Activated CD8-positive, alpha-beta memory T cell treated with anti-CD3 and anti-CD28 coated beads, Interleukin-2, amount 10 ng/mL, durations not matched to agents 7 days and 5 days (primary cell): ENCODE measurements around the gene CCND3. TPM values are rescaled to one million over a fixed set of nuclear protein-coding genes. Genes with fewer than 3 reads are reported as not detected.

Experiments used
- ATAC-seq: fragments of 150-1000 bp; cut with Tn5 transposase; one replicate; pipeline ENCODE4 v1.10.0; 2021; ENCODE audit warnings: moderate library complexity
- CTCF ChIA-PET: fragments of 350-600 bp; sonication (Branson Sonifier 250); formaldehyde crosslinking; loops from one replicate; lab custom pipeline; 2021; ENCODE audit warnings: antibody characterized with exemption; lab: Charles Lee
- DNase-seq: peaks from one replicate; pipeline ENCODE4 v3.0.0-alpha.2; 2020
- H3K27ac Mint-ChIP-seq: one replicate; pipeline ENCODE4 v1.8.0; 2021; ENCODE audit warnings: mild to moderate bottlenecking, mixed read lengths
- H3K27me3 Mint-ChIP-seq: one replicate; pipeline ENCODE4 v1.8.0; 2021; ENCODE audit warnings: mixed read lengths
- H3K36me3 Mint-ChIP-seq: one replicate; pipeline ENCODE4 v1.8.0; 2021; ENCODE audit warnings: mild to moderate bottlenecking, mixed read lengths
- H3K4me1 Mint-ChIP-seq: one replicate; pipeline ENCODE4 v1.8.0; 2021; ENCODE audit warnings: mixed read lengths
- H3K4me3 Mint-ChIP-seq: one replicate; pipeline ENCODE4 v1.8.0; 2021; ENCODE audit warnings: mild to moderate bottlenecking, moderate library complexity, mixed read lengths
- H3K9me3 Mint-ChIP-seq: one replicate; pipeline ENCODE4 v1.8.0; 2022; ENCODE audit warnings: low read depth, mixed read lengths
- total RNA-seq, 2 experiments: library from RNA; stranded (reverse); gene quantifications; one replicate each; pipeline ENCODE4 v1.2.3, GENCODE V29; 2021

The CCND3 gene
- total RNA-seq = 100 to 1,000 TPM; 333 to 502 TPM

DNA sequence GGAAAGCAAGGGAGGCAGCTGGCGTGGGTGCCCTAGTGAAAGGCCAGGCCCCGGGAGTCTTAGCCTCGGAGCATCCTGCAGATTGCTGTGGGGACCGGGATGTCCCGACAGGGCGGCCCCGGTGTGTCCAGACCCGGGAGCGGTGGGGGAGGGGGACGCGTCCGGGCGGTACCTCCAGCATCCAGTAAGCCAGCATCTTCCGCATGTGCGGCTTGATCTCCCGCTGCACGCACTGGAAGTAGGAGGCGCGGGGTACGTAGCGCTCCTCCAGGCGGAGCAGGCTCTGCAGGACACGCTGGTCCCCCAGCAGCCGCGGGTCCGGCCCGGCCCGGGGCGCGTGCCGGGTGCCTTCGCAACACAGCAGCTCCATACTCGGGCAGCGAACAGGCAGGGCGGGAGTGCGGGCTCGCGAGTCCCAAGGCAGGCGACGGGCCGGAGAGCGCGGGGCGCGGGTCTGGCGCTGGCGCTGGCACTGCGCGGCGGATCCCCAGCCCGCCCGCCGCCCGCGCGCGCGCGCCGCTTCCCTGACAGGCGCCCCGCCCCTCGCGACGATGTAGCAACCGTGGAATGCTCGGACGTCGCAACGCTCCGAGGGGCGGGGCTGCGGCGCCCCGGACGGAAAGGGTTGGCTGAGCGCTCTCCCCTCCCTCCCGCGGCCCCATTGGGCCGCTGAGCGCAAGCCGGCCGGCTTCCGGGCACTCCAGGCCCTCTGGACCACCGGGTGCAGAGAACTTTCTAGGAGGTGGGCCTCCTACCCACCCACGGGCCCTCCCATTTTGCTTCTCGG, at the start of gene CCND3:
Gene CCND3, minus strand, starts transcription at position 529 of the 787 bp plus-strand sequence. Its CDS starts 159 bp downstream, at position 370.
- ATAC-seq (peak; percentile 84), DNase-seq (peak; percentile 95)
- no peaks in the 10 kb centered on the region for H3K9me3 Mint-ChIP-seq
- peaks cover 55% of the 10 kb centered on the region for H3K4me1 Mint-ChIP-seq
- peaks cover 43% of the 10 kb centered on the region for H3K36me3 Mint-ChIP-seq
- no peaks in the 10 kb centered on the region for H3K27me3 Mint-ChIP-seq
- CTCF ChIA-PET = interaction anchor here (1.0 to 19.6 kb wide), 11 partner anchors 12 to 155 kb away, joined by 3 to 420 read pairs (median 4); partner anchors contain the start of genes BYSL, MED20, TAF8 and TOMM6
- peak within 1 kb of the TSS; percentile 99 for H3K4me3 Mint-ChIP-seq
- peak within 1 kb of the TSS; percentile 89 for H3K27ac Mint-ChIP-seq

DNA sequence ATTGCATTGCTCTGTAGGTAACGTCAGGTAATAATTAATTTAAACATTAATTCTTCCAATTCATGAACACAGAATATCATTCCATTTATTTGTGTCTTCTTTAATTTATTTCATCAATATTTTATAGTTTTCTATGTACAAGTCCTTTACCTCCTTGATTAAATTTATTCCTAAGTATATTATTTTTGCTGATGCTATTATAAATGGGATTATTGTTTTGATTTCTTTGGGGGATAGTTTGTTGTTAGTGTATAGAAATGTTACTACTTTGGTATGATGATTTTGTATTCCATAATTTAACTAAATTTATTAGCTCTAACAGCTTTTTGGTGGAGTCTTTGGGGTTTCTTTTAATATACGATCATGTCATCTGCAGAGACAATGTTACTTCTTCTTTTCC, 44.7 kb upstream of the CCND3 start:
- no peaks in the 10 kb centered on the region for H3K9me3 Mint-ChIP-seq
- peaks cover 5% of the 10 kb centered on the region for H3K36me3 Mint-ChIP-seq
- DNase-seq = no peak
- H3K27me3 Mint-ChIP-seq = no peaks in the 10 kb centered on the region
- H3K4me3 Mint-ChIP-seq = no peak overlapping the region
- CTCF ChIA-PET = no interaction called here
- no peak for ATAC-seq
- H3K27ac Mint-ChIP-seq = no peak overlapping the region
- H3K4me1 Mint-ChIP-seq = peaks cover 7% of the 10 kb centered on the region

DNA sequence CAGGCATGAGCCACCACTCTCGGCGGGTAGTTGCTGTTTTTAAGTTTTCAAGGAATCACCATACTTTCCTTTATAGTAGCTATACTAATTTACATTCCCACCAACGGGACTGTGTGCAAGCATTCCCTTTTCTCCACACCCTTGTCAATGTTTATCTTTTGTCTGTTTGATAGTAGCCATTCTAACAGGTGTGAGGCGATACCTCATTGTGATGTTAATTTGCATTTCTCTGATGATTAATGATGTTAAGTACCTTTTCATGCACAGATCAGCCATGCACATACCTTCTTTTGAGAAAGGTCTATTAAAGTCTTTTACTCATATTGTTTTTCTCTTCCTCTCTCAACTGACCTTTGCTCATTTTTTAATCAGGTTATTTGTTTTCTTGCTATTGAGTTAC, 43.0 kb upstream of the CCND3 start:
- Mint-ChIP-seq H3K36me3 (peaks cover 7% of the 10 kb centered on the region), H3K4me1 (peaks cover 17% of the 10 kb centered on the region), H3K4me3 (no peak overlapping the region), H3K27me3 (no peaks in the 10 kb centered on the region), H3K9me3 (no peaks in the 10 kb centered on the region), H3K27ac (no peak overlapping the region)
- DNase-seq (no peak), ATAC-seq (no peak)
- CTCF ChIA-PET = no interaction called here

DNA sequence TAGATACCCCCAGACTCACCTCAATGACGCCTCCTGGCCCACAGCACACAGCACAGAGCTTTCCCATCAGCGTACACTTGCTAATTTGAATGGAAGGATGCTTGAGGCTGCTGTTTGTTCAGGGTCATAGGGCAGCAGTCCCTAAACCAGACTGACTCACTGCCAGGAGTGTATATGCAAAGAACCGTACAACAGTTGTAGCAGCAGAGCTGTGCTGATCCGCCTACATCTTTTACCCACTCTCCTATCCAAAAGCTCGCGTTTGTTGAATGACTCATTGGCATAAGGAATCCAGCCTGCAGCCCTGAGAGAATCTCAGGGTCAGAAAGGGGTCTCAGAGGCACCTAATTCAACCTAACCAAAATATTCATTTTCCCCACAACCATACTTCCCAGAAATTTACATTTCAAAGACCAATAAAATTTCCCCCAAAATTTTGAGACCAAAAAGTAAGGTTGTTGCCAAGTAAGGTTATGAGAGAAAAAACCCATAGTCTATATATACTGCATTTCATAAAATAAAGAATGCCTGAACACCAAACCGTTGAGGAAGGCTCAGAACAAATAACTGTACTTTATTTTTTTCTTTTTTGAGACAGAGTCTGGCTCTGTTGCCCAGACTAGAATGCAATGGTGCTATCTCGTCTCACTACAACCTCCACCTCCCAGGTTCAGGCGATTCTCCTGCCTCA, 35.3 kb upstream of the CCND3 start:
- H3K27me3 Mint-ChIP-seq = no peaks in the 10 kb centered on the region
- no peak for ATAC-seq
- DNase-seq = no peak
- H3K4me3 Mint-ChIP-seq = no peak overlapping the region
- no peaks in the 10 kb centered on the region for H3K9me3 Mint-ChIP-seq
- peaks cover 3% of the 10 kb centered on the region for H3K36me3 Mint-ChIP-seq
- peak overlapping the region; percentile 36 for H3K27ac Mint-ChIP-seq
- CTCF ChIA-PET = interaction anchor here (0.6 to 1.6 kb wide), 4 partner anchors 10 to 128 kb away, joined by 3 to 4 read pairs (median 3); no protein-coding TSS in a partner anchor
- H3K4me1 Mint-ChIP-seq = peaks cover 35% of the 10 kb centered on the region

DNA sequence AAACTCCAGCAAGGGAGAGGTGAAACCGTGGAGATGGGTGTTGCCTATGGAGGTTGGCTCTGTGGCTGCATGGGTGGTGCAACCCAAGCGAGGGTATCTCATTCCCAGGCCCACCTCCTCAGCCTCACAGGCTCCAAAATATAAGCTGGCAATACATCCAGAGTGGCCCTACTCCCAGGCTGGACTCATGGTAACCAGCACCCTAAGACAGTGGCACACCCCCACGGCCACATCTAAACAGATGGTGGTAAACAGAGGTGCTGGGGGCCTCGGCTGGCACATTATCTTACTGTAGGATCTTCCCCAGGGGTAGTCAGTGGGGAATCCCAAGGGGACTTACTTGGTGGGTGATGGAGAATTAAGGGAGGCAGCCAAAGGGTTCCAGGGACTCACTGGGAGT, 33.7 kb upstream of the CCND3 start:
- DNase-seq = no peak
- CTCF ChIA-PET = no interaction called here
- no peak overlapping the region for H3K4me3 Mint-ChIP-seq
- no peaks in the 10 kb centered on the region for H3K9me3 Mint-ChIP-seq
- no peak for ATAC-seq
- H3K4me1 Mint-ChIP-seq = peaks cover 41% of the 10 kb centered on the region
- H3K27me3 Mint-ChIP-seq = no peaks in the 10 kb centered on the region
- peaks cover 3% of the 10 kb centered on the region for H3K36me3 Mint-ChIP-seq
- H3K27ac Mint-ChIP-seq = no peak overlapping the region

DNA sequence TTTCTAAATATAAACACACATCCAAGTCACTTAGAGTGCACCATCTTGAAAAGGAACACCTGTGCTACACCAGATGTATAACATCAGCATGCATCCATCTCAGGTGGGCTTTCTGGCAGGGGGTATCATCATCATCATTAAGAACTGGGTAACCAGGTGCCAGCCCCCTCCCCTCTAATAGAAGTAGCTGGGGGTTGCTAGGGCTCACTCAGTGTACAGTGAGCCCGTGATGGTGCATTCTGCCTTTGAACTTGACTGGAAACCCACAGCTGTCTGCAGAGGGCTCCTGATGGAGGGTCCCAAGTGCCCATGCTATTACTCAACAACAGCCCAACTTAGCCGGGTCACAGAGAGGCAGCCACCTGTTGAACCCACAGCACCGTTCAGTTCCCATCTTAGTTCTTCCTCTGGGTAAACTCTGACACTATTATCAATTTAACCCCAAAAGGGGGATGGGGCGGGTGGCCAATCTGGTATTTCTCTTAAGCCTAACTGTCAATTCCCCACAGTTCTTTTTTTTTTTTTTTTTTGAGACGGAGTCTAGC, 32.7 kb upstream of the CCND3 start:
- H3K9me3 Mint-ChIP-seq = no peaks in the 10 kb centered on the region
- CTCF ChIA-PET = no interaction called here
- no peak overlapping the region for H3K27ac Mint-ChIP-seq
- no peaks in the 10 kb centered on the region for H3K27me3 Mint-ChIP-seq
- ATAC-seq = no peak
- DNase-seq = no peak
- H3K4me1 Mint-ChIP-seq = peaks cover 39% of the 10 kb centered on the region
- H3K36me3 Mint-ChIP-seq = peaks cover 3% of the 10 kb centered on the region
- no peak overlapping the region for H3K4me3 Mint-ChIP-seq

DNA sequence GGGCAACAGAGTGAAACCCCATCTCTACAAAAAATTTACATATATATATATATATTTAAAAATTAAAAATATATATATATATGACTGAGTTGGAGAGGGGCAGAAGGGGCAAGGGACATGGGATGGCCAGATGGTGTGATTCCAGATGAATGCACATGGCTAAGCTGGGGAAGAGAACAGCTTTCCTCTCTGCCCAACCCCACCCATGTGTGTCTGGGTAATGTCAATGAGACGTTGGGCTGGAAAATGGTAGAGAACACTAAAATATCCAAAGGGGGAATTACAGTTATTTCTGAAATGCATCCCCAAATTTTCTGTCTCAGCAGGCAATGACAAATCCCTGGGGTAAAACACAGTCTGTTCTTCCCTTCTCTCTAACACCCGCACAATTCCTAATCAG, 31.2 kb upstream of the CCND3 start:
- Mint-ChIP-seq H3K27ac (no peak overlapping the region), H3K36me3 (peaks cover 3% of the 10 kb centered on the region), H3K4me3 (no peak overlapping the region), H3K27me3 (no peaks in the 10 kb centered on the region), H3K4me1 (peaks cover 37% of the 10 kb centered on the region), H3K9me3 (no peaks in the 10 kb centered on the region)
- DNase-seq = no peak
- CTCF ChIA-PET = interaction anchor here (1.8 kb wide), 1 partner anchor 13 kb away, joined by 4 read pairs; no protein-coding TSS in a partner anchor
- ATAC-seq = no peak

DNA sequence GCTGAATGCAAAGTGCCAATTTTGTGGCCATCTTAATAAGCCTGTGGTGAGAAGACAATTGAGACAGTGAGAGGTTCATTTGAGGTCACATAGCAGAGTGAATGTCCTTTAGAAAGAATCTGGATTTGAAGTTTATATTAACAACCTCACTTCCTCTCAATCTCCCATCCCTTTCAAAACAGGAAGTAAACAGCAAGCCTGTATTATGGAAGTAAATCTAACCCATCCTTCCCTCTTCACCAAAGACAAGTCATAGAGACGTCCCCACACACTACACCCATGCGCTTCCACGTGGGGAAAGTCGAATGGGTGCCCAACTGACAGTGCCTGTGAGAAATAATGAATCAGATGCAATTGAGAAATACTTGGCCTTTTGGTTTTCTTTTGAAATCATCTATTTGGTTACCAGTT, 28.8 kb upstream of the CCND3 start:
- peaks cover 27% of the 10 kb centered on the region for H3K4me1 Mint-ChIP-seq
- CTCF ChIA-PET = no interaction called here
- peak overlapping the region; percentile 68 for H3K27ac Mint-ChIP-seq
- no peak overlapping the region for H3K4me3 Mint-ChIP-seq
- no peaks in the 10 kb centered on the region for H3K9me3 Mint-ChIP-seq
- H3K36me3 Mint-ChIP-seq = peaks cover 3% of the 10 kb centered on the region
- ATAC-seq = peak; percentile 39
- DNase-seq = no peak
- H3K27me3 Mint-ChIP-seq = no peaks in the 10 kb centered on the region

DNA sequence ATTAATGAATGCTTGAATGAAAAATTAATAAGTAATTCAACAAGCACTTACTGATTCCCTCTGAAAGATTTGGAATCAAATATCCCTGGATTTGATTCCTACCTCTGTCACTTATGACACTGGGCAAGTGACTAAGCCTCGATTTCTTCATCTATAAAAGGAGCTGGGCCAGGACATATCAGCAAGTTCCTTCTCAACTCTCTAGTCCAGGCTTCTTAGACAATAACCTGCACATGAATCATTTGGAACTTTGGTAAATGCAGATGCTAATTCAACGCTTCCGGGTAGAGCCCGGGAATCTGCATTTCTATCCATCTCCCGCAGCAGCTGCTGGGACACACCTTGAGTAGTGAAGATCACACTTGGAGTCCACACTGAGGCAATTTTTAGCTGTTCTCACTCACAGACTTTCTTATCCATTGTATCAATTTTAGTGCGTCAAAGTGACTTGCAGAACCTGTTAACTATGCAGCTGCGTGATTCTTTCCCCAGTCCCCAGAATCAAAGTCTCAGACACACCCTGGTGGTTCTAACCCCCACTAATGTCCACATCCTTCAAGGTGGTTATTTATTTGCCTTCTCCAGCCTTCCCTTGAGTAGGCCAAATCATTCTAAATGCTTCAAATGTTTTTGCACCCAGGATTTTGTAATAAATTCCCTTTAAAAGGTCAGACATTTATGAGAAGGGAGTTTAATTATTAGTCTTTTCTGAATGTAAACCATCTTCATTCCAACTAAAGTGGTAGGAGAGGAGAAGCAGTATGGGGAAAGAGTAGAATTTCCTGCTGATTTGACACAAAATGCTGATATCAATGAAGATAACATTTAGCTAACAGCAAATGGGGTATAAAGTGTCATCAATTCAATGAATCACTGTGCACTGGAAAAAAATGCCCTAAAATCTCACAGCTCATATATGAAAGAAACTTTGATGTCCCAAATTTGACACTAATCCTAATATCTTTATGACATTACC, 26.0 kb upstream of the CCND3 start:
- H3K27me3 Mint-ChIP-seq = no peaks in the 10 kb centered on the region
- ATAC-seq (no peak), DNase-seq (no peak)
- no peaks in the 10 kb centered on the region for H3K9me3 Mint-ChIP-seq
- peaks cover 5% of the 10 kb centered on the region for H3K36me3 Mint-ChIP-seq
- H3K4me1 Mint-ChIP-seq = peaks cover 42% of the 10 kb centered on the region
- CTCF ChIA-PET = interaction anchor here (0.9 to 1.1 kb wide), 2 partner anchors 23 to 76 kb away, joined by 3 to 5 read pairs; no protein-coding TSS in a partner anchor
- no peak overlapping the region for H3K27ac Mint-ChIP-seq
- H3K4me3 Mint-ChIP-seq = no peak overlapping the region

DNA sequence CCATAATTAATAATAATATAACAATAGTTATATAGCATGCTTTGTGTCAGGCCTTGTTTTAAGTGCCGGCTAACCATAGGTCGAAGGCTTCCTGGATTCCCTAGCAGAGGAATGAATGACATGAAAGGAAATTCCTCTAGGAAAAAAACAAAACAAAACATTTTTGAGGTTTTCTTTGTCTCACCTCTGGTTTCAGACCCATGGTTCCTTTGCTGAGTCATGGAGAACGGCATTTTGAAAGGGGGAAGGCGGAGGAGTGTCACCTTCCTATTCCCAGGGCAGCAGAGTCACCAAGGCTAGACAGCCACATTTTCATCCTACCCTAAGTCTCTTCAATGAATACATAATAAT, 25.3 kb upstream of the CCND3 start:
- Mint-ChIP-seq H3K36me3 (peaks cover 5% of the 10 kb centered on the region), H3K9me3 (no peaks in the 10 kb centered on the region), H3K4me1 (peaks cover 43% of the 10 kb centered on the region), H3K27ac (no peak overlapping the region), H3K4me3 (no peak overlapping the region), H3K27me3 (no peaks in the 10 kb centered on the region)
- ATAC-seq = no peak
- CTCF ChIA-PET = no interaction called here
- DNase-seq = no peak

DNA sequence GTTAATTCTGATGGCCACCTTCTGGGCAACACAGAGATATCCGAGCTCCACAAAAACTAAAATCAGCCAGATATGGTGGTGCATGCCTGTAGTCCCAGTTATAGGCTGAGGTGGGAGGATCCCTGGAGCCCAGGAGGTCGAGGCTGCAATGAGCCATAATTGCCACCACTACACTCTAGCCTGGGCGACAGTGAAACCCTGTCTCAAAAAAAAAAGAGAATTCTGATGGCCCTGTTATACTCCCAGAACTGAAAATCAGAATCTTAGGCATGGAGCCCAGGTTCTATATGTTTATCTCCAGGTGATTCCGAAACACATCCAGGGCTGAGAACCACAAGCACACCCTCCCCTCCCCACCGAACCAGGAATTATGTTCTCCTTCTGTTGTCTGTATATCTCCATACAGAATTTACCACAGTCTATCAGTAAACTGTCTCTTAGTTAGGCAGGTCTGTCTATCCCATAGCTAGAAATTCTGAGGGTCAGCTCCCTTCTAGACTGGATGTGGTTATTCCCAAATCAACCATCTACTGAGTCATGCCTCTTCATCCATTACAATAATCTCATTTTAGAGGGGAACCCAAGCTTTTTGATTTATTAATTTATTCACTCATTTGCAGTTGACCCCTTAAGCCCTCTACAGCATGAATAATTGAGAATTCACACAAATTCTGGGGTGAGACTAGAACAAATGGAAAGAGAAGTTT, 24.8 kb upstream of the CCND3 start:
- CTCF ChIA-PET = interaction anchor here (2.2 kb wide), 1 partner anchor 26 kb away, joined by 5 read pairs; no protein-coding TSS in a partner anchor
- Mint-ChIP-seq H3K36me3 (peaks cover 10% of the 10 kb centered on the region), H3K4me1 (peaks cover 49% of the 10 kb centered on the region), H3K4me3 (no peak overlapping the region), H3K27me3 (no peaks in the 10 kb centered on the region), H3K27ac (no peak overlapping the region), H3K9me3 (no peaks in the 10 kb centered on the region)
- DNase-seq (no peak), ATAC-seq (no peak)
